PC-9 (cell line): ENCODE data around the gene COL5A2. TPM values are rescaled to one million over a fixed set of nuclear protein-coding genes. Genes with fewer than 3 reads are reported as not detected.

ENCODE experiments used
- BruUV-seq: library from RNA; stranded (reverse); fragments of 400-500 nt; replicated peaks from 2 replicates; lab custom pipeline; 2021; lab: Mats Ljungman, UMichigan
- CTCF ChIA-PET: fragments of 300-600 bp; sonication (Branson Sonifier 250); formaldehyde crosslinking; loops from one replicate; lab custom pipeline; 2022; ENCODE audit warnings: antibody characterized with exemption; lab: Charles Lee
- POLR2A ChIA-PET: fragments of 300-600 bp; sonication (Branson Sonifier 250); formaldehyde crosslinking; loops from one replicate; lab custom pipeline; 2022; ENCODE audit warnings: antibody characterized with exemption; ENCODE audit not compliant: unreplicated experiment; lab: Charles Lee
- DNase-seq, 2 experiments: peaks; one replicate each; pipeline versions ENCODE4 v3.0.0 to v3.0.0-alpha.2; 2015 to 2022; ENCODE audit warnings: mixed read lengths in 1 of 2
- H2AFZ ChIP-seq: fragments of 200-600 bp; sonication (generic); 2 replicates; pipeline ENCODE4 v1.8.1; 2017; ENCODE audit warnings: antibody characterized with exemption
- H3F3A ChIP-seq: fragments of 200-600 bp; sonication (generic); 2 replicates; pipeline ENCODE4 v1.8.1; 2017; ENCODE audit warnings: antibody characterized with exemption, mild to moderate bottlenecking, low read depth; ENCODE audit not compliant: insufficient read depth
- H3K27ac ChIP-seq: fragments of 200-600 bp; sonication (generic); 2 replicates; pipeline ENCODE4 v1.6.1; 2016; ENCODE audit warnings: mixed run types
- H3K27me3 ChIP-seq: fragments of 200-600 bp; sonication (generic); 2 replicates; pipeline ENCODE4 v1.6.1; 2016; ENCODE audit warnings: low read depth, mixed run types; ENCODE audit not compliant: insufficient read depth
- H3K36me3 ChIP-seq: fragments of 200-600 bp; sonication (generic); 2 replicates; pipeline ENCODE4 v1.6.1; 2016; ENCODE audit warnings: low read depth, mixed run types
- H3K4me1 ChIP-seq: fragments of 200-600 bp; sonication (generic); replicated peaks from 2 replicates; pipeline ENCODE4 v1.6.1; 2016; ENCODE audit warnings: mixed run types; ENCODE audit not compliant: insufficient read depth
- H3K4me2 ChIP-seq: fragments of 200-600 bp; sonication (generic); 2 replicates; pipeline ENCODE4 v1.6.1; 2017; ENCODE audit warnings: mixed run types
- H3K4me3 ChIP-seq: fragments of 200-600 bp; sonication (generic); 2 replicates; pipeline ENCODE4 v1.6.1; 2016; ENCODE audit warnings: mixed run types
- H3K79me2 ChIP-seq: fragments of 200-600 bp; sonication (generic); 2 replicates; pipeline ENCODE4 v1.6.1; 2017; ENCODE audit warnings: low read depth, mixed run types
- H3K9me2 ChIP-seq: fragments of 200-600 bp; sonication (generic); 2 replicates; pipeline ENCODE4 v1.8.1; 2017; ENCODE audit warnings: mild to moderate bottlenecking; ENCODE audit not compliant: insufficient read depth
- H3K9me3 ChIP-seq: fragments of 200-600 bp; sonication (generic); 2 replicates; pipeline ENCODE4 v1.8.1; 2016; ENCODE audit warnings: low read depth; ENCODE audit not compliant: insufficient read depth
- H4K20me1 ChIP-seq: fragments of 200-600 bp; sonication (generic); 2 replicates; pipeline ENCODE4 v1.8.1; 2017; ENCODE audit not compliant: insufficient read depth
- CTCF ChIP-seq: fragments of 200-600 bp; sonication (generic); conservative IDR thresholded peaks from 2 replicates; pipeline ENCODE4 v1.6.1; 2017; ENCODE audit warnings: mixed run types, antibody characterized with exemption, mild to moderate bottlenecking, moderate library complexity
- EZH2 ChIP-seq: fragments of 200-600 bp; sonication (generic); IDR thresholded peaks from 2 replicates; pipeline ENCODE4 v1.8.0; 2017; ENCODE audit warnings: antibody characterized with exemption, low read depth
- intact Hi-C: fragments of 100-400 bp; cut with micrococcal nuclease; formaldehyde crosslinking; loops from one replicate; pipeline ENCODE4 v1.10.0; 2022; ENCODE audit not compliant: unreplicated experiment
- total RNA-seq: library from RNA; stranded (reverse); gene quantifications from 2 replicates; pipeline ENCODE4 v1.2.3, GENCODE V29; 2021

COL5A2 gene
- total RNA-seq, 1 experiment from 2014 or later, result 0.55 TPM

GRCh38 chr2:189096769-189097447 lies 82.7 kb downstream of the COL5A2 start:
- Histone ChIP-seq H3K4me3 (no peak overlapping the region), H3K4me2 (no peak overlapping the region), H3K27me3 (no peaks in the 10 kb centered on the region), H3K79me2 (no peaks in the 10 kb centered on the region), H3K27ac (no peak overlapping the region), H3K9me3 (no peaks in the 10 kb centered on the region), H4K20me1 (no peaks in the 10 kb centered on the region), H3K36me3 (no peaks in the 10 kb centered on the region), H2AFZ (no peak overlapping the region), H3K4me1 (no peaks in the 10 kb centered on the region), H3K9me2 (no peaks in the 10 kb centered on the region), H3F3A (no peaks in the 10 kb centered on the region)
- CTCF ChIA-PET, result no interaction called here
- POLR2A ChIA-PET, result no interaction called here
- DNase-seq, result peak; percentile 8 to 62
- intact Hi-C loops, result no loop called here
- no TSS peak for BruUV-seq
- TF ChIP-seq CTCF, result no peak
- TF ChIP-seq EZH2, result no peak

- H3K36me3 ChIP-seq, result no peaks in the 10 kb centered on the region
- no peak overlapping the region for H2AFZ ChIP-seq
- H3F3A ChIP-seq, result no peaks in the 10 kb centered on the region
- H3K4me3 ChIP-seq, result no peak overlapping the region
- CTCF ChIA-PET, result no interaction called here
- intact Hi-C loops, result no loop called here
- POLR2A ChIA-PET, result no interaction called here
- no peaks in the 10 kb centered on the region for H4K20me1 ChIP-seq
- BruUV-seq, result no TSS peak
- TF ChIP-seq EZH2 (no peak), CTCF (no peak)
- H3K9me3 ChIP-seq, result no peaks in the 10 kb centered on the region
- no peaks in the 10 kb centered on the region for H3K27me3 ChIP-seq
- no peak overlapping the region for H3K27ac ChIP-seq
- no peak overlapping the region for H3K4me2 ChIP-seq
- H3K4me1 ChIP-seq, result no peaks in the 10 kb centered on the region
- DNase-seq, result no peak
- no peaks in the 10 kb centered on the region for H3K9me2 ChIP-seq
- no peaks in the 10 kb centered on the region for H3K79me2 ChIP-seq
Observed at GRCh38 chr2:189095101-189095500, 84.5 kb downstream of the COL5A2 start.

GRCh38 chr2:189092936-189093335 lies 86.6 kb downstream of the COL5A2 start:
- H3K36me3 ChIP-seq, result no peaks in the 10 kb centered on the region
- CTCF ChIA-PET, result no interaction called here

More at GRCh38 chr2:189092936-189093335, 86.6 kb downstream of the COL5A2 start:
- POLR2A ChIA-PET, result no interaction called here
- Histone ChIP-seq H3K9me3 (no peaks in the 10 kb centered on the region), H3K27ac (no peak overlapping the region), H4K20me1 (no peaks in the 10 kb centered on the region), H3K9me2 (no peaks in the 10 kb centered on the region), H3K27me3 (no peaks in the 10 kb centered on the region), H2AFZ (no peak overlapping the region), H3K4me3 (no peak overlapping the region), H3K4me2 (no peak overlapping the region), H3K4me1 (no peaks in the 10 kb centered on the region), H3F3A (no peaks in the 10 kb centered on the region), H3K79me2 (no peaks in the 10 kb centered on the region)
- intact Hi-C loops, result loop anchor here (5.0 kb wide), 1 partner anchor 571 kb away; no protein-coding TSS in a partner anchor
- no peak for DNase-seq
- BruUV-seq, result no TSS peak
- TF ChIP-seq CTCF (no peak), EZH2 (no peak)
